Measurements from ENCODE around the gene MAPK13. TPM values are rescaled to one million over a fixed set of nuclear protein-coding genes. Genes with fewer than 3 reads are reported as not detected.

Gene MAPK13
- total and polyA plus RNA-seq, 4 donors: 1.9 to 17.2 (median 3.0) TPM

DNA sequence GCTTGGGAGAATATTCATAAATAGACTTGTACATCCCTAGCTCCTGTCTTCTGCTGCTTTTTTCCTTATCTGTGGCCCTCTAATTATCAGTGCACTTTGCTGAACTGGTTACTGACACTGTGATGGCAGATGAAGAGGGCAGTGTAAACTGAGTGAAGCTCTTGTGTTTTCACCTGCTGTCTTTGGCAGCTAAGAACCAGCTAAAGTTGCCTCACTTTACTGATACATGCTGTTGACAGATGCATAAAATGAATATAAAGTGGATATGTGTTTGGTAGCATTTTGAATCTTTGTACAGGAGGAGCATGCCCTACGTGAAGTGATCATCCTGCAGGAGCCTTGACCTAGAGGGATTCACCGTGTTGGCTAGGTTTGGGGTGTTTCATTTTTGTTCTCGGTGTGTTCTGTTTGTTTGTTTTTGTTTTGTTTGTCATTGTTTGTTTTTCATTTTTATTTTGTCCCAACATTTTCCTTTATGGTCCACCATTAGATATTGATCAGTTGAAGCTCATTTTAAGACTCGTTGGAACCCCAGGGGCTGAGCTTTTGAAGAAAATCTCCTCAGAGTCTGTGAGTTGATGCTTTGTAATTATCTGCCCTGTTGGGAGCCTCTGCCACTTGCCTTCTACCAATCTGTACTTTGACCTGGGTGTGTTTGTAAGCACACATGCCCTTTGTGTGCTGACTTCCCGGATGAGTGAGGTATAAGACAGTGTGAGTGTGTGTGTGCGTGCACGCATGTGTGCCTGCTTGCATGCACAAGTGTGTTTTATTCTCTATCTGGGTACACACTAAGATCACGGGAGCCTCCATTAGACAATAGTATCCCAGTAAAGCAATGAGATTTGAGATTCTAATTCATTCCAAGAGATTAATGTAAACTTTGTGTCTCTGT is 34.6 kb upstream of the MAPK13 start:
- WGBS: 30% methylated on average over 8 of the region's 8 CpGs
- no peak for DNase-seq (ENCODE audit: low spot score)

More for the DNA sequence above, 34.6 kb upstream of the MAPK13 start:
- peak overlapping the region; percentile 5 to 25 for H3K9ac ChIP-seq (ENCODE audit: low read depth in 1 of 2, low read length in 2 of 2)
- TF ChIP-seq JUND (IDR thresholded peaks at IDR 0.05) (peak; percentile 83 to 92), FOXA2 (IDR thresholded peaks at IDR 0.05) (peak; percentile 58), HNF4G (IDR thresholded peaks at IDR 0.05) (peak; percentile 95), GABPA (IDR thresholded peaks at IDR 0.05 in 1 of 2, conservative IDR thresholded peaks at IDR 0.05 in 1 of 2) (peak in 1 of 2 donors; percentile 21), EGR1 (IDR thresholded peaks at IDR 0.05; ENCODE audit: low read depth in 2 of 2) (no peak), HNF4A (conservative IDR thresholded peaks at IDR 0.05) (peak; percentile 98 to 99), NR2F2 (IDR thresholded peaks at IDR 0.05) (peak; percentile 36), RAD21 (IDR thresholded peaks at IDR 0.05) (peak; percentile 29 to 62), RXRA (IDR thresholded peaks at IDR 0.05) (peak; percentile 79 to 84), SP1 (IDR thresholded peaks at IDR 0.05) (peak; percentile 99), YY1 (IDR thresholded peaks at IDR 0.05) (peak; percentile 54), FOXA1 (IDR thresholded peaks at IDR 0.05) (peak; percentile 69), TAF1 (conservative IDR thresholded peaks at IDR 0.05) (no peak)
- TF ChIP-seq, protein P1, sequence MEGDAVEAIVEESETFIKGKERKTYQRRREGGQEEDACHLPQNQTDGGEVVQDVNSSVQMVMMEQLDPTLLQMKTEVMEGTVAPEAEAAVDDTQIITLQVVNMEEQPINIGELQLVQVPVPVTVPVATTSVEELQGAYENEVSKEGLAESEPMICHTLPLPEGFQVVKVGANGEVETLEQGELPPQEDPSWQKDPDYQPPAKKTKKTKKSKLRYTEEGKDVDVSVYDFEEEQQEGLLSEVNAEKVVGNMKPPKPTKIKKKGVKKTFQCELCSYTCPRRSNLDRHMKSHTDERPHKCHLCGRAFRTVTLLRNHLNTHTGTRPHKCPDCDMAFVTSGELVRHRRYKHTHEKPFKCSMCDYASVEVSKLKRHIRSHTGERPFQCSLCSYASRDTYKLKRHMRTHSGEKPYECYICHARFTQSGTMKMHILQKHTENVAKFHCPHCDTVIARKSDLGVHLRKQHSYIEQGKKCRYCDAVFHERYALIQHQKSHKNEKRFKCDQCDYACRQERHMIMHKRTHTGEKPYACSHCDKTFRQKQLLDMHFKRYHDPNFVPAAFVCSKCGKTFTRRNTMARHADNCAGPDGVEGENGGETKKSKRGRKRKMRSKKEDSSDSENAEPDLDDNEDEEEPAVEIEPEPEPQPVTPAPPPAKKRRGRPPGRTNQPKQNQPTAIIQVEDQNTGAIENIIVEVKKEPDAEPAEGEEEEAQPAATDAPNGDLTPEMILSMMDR (IDR thresholded peaks at IDR 0.05; ENCODE audit: low read depth, low read length, missing input control): no peak
- TF ChIP-seq, protein P2, sequence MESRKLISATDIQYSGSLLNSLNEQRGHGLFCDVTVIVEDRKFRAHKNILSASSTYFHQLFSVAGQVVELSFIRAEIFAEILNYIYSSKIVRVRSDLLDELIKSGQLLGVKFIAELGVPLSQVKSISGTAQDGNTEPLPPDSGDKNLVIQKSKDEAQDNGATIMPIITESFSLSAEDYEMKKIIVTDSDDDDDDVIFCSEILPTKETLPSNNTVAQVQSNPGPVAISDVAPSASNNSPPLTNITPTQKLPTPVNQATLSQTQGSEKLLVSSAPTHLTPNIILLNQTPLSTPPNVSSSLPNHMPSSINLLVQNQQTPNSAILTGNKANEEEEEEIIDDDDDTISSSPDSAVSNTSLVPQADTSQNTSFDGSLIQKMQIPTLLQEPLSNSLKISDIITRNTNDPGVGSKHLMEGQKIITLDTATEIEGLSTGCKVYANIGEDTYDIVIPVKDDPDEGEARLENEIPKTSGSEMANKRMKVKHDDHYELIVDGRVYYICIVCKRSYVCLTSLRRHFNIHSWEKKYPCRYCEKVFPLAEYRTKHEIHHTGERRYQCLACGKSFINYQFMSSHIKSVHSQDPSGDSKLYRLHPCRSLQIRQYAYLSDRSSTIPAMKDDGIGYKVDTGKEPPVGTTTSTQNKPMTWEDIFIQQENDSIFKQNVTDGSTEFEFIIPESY (IDR thresholded peaks at IDR 0.05): peak; percentile 97
- TF ChIP-seq, protein P3, sequence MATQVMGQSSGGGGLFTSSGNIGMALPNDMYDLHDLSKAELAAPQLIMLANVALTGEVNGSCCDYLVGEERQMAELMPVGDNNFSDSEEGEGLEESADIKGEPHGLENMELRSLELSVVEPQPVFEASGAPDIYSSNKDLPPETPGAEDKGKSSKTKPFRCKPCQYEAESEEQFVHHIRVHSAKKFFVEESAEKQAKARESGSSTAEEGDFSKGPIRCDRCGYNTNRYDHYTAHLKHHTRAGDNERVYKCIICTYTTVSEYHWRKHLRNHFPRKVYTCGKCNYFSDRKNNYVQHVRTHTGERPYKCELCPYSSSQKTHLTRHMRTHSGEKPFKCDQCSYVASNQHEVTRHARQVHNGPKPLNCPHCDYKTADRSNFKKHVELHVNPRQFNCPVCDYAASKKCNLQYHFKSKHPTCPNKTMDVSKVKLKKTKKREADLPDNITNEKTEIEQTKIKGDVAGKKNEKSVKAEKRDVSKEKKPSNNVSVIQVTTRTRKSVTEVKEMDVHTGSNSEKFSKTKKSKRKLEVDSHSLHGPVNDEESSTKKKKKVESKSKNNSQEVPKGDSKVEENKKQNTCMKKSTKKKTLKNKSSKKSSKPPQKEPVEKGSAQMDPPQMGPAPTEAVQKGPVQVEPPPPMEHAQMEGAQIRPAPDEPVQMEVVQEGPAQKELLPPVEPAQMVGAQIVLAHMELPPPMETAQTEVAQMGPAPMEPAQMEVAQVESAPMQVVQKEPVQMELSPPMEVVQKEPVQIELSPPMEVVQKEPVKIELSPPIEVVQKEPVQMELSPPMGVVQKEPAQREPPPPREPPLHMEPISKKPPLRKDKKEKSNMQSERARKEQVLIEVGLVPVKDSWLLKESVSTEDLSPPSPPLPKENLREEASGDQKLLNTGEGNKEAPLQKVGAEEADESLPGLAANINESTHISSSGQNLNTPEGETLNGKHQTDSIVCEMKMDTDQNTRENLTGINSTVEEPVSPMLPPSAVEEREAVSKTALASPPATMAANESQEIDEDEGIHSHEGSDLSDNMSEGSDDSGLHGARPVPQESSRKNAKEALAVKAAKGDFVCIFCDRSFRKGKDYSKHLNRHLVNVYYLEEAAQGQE (IDR thresholded peaks at IDR 0.05): peak; percentile 66
- TF ChIP-seq, protein P4, sequence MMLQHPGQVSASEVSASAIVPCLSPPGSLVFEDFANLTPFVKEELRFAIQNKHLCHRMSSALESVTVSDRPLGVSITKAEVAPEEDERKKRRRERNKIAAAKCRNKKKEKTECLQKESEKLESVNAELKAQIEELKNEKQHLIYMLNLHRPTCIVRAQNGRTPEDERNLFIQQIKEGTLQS (IDR thresholded peaks at IDR 0.05): peak; percentile 63
- TF ChIP-seq, protein P5, sequence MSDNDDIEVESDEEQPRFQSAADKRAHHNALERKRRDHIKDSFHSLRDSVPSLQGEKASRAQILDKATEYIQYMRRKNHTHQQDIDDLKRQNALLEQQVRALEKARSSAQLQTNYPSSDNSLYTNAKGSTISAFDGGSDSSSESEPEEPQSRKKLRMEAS (IDR thresholded peaks at IDR 0.05): peak; percentile 91
- H3K9me3 ChIP-seq (ENCODE audit: control insufficient read depth in 4 of 4, low read length in 3 of 4): no peaks in the 10 kb centered on the region
- H3K4me1 ChIP-seq (ENCODE audit: control insufficient read depth in 4 of 4, insufficient read depth in 4 of 4, low read length in 3 of 4): peaks cover 3 to 25% (median 12%) of the 10 kb centered on the region in 4 donors
- peaks cover 0 to 18% (median 5%) of the 10 kb centered on the region in 4 donors for H3K36me3 ChIP-seq (ENCODE audit: control insufficient read depth in 4 of 4, insufficient read depth in 3 of 4, low read depth in 1 of 4, low read length in 3 of 4)
- peak overlapping the region; percentile 66 to 76 for H3K27ac ChIP-seq (ENCODE audit: low read depth in 1 of 2, low read length in 2 of 2)
- H3K4me3 ChIP-seq (ENCODE audit: low read depth in 1 of 3, low read length in 3 of 3): peak overlapping the region in 2 of 3 donors; percentile 0 to 3
- H3K27me3 ChIP-seq (ENCODE audit: control insufficient read depth in 4 of 4, insufficient read depth in 4 of 4, low read length in 3 of 4): no peaks in the 10 kb centered on the region

Data from liver (tissue), 9 donors.